NCI-H1105 treated with DMSO at 0.1 percent for 48 hours (cell line): ENCODE results near the gene ITCH.
"Not testable (repeated sequence)": the region's sequence is repeated elsewhere in the genome, so short reads cannot be mapped to it uniquely, and the experiment has no call there.

Source experiments
- DNase-seq: peaks from one replicate; lab custom pipeline; 2025; lab: John Stamatoyannopoulos, UW

ITCH gene

DNA sequence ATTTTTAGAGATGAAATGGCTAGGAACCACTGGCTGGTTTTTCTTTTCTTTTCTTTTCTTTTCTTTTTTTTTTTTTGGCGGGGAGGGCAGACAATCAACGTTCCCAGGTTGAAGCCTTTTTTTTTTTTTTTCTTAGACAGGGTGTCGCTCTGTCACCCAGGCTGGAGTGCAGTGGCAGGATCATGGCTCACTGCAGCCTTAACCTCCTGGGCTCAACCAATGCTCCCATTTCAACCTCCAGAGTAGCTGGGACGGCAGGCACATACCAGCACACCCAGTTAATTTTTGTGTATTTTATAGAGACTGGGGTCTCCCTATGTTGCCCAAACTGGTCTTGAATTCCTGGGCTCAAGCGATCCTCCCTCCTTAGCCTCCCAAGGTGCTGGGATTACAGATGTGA is 18.8 kb upstream of the ITCH start:
- DNase-seq, result no peak

DNA sequence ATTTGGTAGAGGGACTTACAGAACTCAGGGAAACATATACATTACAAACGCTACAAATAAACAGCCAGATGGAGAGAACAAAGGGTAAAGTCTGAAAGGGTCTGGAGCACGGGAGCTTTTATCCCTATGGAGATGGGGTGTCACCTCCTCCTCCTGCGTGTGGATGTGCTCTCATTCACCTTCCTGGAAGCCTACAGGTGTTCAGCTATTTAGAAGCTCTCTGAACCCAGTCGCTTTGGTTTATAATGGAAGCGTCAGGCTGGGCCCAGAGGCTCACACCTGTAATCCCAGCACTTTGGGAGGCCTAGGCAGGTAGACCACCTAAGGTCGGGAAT is 17.7 kb upstream of the ITCH start:
- no peak for DNase-seq

DNA sequence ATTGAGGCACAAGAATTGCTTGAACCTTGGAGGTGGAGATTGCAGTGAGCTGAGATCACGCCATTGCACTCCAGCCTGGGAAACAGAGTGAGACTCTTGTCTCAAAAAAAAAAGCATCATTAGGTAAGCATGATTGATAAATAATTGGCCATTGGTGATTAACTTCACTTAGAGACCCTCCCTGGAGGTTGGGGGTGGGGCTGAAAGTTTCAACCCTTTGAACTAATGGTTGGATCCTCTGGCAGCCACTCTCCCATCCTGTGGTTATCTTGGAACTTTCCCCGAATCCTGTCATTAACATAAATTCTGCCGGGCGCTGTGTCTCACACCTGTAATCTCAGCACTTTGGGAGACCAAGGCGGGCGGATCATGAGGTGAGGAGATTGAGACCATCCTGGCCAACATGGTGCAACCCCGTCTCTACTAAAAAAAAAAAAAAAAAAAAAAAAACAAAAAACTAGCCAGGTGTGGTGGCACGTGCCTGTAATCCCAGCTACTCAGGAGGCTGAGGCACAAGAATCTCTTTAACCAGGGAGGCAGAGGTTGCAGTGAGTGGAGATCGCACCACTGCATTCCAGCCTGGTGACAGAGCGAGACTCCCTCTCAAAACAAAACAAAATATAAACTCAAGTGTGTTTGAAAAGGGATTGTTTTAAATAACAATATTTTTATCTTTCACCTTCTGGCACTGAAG is 17.1 kb upstream of the ITCH start:
- not testable (repeated sequence) for DNase-seq

DNA sequence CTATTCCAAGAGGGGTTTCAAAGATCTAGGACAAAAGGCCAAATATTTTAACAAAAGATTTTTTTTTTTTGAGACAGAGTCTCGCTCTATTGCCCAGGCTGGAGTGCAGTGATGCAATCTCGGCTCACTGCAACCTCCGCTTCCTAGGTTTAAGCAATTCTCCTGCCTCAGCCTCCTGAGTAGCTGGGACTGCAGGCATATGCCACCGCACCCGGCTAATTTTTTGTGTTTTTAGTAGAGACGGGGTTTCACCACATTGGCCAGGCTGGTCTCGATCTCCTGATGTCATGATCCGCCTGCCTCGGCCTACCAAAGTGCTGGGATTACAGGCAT is 16.6 kb upstream of the ITCH start:
- DNase-seq, result not testable (repeated sequence)

DNA sequence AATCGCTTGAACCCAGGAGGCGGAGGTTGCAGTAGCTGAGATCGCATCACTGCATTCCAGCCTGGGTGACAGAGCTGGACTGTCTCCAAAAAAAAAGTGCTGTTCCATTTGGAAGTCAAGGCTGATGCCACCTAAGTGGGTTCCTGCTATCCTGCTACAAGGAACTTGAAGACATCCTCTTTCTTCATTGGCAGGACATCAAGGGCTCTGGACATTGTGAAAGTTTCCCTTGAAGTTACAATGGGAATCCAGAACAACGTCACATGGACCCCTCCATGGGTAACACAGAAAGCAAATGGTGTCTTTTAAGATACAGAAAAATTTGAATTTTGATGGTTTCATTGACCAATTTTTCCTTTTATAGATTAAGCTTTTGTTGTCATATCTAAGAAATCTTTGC is 15.5 kb upstream of the ITCH start:
- DNase-seq, result no peak

DNA sequence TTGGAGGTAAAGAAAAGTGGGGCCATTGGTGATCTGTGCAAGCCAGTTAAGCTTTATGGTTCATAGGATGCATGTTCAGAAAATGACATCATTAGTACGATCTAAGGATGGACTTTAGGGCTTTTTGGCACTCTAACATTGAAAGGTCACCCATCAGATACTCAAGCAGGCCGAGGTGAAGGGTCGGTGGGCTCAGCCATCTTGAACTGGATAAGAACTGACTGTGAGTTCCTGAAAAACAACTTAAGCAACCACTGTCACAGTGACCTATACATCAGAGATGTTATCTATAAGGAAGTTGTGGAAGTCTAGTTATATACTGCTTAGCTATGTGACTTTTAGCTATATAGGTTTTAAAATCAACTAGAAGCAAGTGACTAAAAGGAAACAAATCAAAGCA is 13.0 kb upstream of the ITCH start:
- no peak for DNase-seq

DNA sequence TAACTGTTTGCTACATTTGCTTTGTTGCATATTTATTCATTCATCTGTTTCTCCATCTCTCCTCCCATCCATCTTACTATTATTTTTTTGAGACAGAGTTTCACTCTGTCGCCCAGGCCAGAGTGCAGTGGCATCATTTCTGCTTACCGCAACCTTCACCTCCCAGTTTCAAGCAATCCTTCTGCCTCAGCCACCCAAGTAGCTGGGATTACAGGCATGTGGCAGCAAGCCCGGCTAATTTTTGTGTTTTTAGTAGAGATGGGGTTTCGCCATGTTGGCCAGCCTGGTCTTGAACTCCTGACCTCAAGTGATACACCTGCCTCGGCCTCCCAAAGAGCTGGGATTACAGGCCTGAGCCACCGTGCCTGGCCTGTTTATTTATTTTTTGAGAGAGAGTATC is 9.6 kb upstream of the ITCH start:
- not testable (repeated sequence) for DNase-seq

DNA sequence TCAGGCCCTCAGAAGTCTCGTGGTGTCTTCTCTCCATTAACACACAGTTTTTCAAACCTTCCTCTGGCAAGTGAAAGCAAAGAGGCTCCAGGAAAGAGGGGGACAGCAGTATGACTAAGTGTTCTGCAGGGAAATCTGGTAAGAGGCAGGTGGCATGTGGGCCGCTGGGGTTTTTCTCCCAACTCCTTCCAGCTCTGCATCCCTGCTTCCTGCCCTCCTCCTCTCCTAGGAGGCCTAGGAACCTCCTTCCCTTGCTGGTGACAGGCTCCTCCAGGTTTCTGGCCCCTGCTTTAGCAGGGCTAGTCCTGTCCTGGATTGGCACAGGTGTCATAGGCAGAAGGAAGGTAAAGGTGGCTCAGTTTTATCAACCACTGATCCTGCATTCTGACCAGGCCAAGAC is 7.6 kb upstream of the ITCH start:
- DNase-seq, result no peak

DNA sequence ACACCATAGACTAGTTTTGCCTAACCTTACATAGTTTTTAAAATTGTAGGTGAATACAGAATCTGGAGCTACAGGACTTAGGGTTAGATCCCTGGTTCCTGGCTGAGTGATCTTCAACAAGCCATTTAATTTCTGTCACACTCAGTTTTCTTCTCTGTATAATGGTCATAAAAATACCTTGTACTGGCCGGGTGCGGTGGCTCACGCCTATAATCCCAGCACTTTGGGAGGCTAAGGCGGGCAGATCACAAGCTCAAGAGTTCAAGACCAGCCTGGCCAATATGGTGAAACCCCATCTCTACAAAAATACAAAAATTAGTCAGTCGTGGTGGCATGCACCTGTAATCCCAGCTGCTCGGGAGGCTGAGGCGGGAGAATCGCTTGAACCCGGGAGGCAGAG is 3.3 kb upstream of the ITCH start:
- DNase-seq, result not testable (repeated sequence)

DNA sequence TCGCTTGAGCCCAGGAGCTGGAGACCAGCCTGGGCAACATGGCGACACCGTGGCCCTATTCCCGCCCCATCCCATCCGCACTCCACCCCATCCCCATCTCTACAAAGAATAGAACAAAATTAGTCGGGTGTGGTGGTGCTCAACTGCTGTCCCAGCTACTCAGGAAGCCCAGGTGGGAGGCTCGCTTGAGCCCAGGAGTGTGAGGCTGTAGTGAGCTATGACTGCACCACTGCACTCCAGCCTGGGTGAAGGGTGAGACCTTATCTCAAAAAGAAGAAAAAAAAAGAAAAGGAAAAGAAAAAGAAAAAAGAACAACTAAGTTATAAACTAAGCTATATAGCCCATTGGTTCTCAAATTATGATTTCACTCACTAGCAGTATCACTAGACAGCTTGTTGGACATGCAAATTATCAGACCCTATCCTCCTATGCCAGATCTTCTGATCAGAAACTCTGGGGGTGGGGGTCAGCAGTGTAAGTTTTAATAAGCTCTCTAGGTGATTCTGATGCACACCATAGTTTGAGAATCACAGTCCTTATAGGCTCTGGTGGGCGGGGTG is 491 bp upstream of the ITCH start:
- no peak for DNase-seq

DNA sequence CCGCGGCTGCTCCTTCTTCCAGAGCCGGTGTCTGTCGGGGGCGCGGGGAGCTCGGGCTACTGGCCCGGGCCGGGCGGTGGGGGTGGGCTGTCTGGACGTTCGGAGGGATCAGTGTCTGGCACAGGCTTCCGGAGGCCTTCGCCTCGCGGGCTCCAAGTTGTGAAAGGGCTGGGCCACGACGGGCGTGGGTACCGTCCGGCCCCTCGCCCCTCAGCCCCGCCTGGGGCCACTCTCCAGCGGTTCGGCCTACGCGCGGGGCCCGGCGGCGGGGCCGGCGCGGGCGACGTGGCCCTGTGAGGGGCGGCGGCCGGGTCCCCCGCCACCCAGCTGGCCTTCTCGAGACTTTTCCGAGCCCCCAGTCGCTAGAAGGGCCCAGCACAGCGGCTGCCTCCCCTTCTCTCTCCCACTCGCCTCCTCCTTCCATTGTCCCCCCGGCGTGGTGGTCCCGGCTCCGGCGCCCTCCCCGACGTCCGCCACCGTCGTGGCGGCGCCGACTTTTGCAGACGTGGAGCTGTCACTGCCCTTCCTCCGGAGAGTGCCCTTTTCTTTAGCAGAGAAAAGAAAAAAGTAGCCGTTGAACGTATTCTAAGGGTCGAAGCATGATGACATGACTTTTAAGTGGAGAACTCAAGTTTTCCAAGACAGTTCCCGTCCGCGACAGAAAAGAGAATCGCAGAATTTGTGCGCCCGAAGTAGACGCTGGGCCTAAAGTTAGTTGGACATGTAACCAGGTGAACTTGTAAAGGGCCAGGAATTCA is 571 bp downstream of the ITCH start:
- DNase-seq, result no peak

DNA sequence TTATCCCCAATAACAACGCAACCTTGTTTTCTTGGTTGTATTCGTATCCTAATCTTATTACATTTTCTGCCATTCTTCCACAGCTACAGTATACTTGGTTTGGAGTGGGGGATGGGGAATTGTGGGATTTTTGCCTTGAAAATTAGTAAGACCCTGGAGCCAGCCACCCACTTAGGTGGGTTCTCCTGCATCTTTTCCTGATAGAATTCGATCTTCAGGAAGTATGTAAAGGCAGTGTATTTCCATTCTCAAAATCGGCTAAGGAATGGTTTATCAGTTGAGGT is 1.1 kb downstream of the ITCH start:
- DNase-seq, result no peak

DNA sequence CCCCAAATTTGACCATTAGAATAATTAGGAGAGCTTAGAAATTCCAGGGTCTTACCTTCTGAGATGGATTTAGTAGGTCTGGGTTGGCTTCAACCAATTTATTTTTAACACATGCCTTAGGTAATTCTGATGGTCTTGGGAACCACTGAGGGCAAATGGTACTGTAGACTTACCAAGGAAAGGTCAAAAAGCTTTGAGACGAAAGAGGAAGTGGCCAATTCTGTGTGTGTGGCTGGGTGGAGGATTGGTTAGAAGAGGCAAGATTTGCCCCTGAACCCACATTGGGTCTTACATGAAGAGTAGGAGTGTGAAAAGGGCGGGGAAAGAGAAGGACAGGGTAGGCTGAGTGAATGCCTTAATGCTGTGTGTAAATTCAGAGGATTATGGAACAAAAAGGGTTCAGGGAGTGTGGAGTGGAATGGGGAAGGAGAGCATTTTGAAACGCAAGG is 2.7 kb downstream of the ITCH start:
- DNase-seq, result no peak

DNA sequence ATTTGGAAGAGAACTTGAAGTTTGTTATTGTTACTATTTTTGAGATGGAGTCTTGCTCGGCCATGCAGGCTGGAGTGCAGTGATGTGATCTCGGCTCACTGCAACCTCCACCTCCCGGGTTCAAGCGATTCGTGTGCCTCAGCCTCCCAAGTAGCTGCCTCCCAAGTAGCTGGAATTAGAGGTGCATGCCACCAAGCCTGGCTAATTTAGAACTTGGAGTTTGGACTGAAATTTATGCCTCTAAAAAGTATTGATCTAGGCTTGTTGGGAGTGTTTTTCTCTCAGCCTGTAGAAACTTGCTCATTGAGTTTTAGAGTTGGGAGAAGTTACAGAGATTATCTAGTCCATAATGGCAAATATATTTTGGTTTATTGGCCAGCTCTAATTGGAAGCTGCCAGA is 4.1 kb downstream of the ITCH start:
- no peak for DNase-seq

DNA sequence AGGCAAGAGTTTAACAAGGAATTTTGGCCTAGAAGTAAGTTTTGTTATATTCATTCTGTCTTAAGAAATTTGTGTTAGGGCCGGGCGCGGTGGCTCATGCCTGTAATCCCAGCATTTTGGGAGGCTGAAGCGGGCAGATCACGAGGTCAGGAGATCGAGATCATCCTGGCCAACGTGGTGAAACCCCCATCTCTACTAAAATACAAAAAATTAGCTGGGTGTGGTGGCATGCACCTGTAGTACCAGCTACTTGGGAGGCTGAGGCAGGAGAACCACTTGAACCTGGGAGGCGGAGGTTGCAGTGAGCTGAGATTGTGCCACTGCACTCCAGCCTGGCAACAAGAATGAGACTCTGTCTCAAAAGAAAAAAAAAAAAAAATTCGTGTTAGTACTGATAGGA is 4.8 kb downstream of the ITCH start:
- DNase-seq, result not testable (repeated sequence)

DNA sequence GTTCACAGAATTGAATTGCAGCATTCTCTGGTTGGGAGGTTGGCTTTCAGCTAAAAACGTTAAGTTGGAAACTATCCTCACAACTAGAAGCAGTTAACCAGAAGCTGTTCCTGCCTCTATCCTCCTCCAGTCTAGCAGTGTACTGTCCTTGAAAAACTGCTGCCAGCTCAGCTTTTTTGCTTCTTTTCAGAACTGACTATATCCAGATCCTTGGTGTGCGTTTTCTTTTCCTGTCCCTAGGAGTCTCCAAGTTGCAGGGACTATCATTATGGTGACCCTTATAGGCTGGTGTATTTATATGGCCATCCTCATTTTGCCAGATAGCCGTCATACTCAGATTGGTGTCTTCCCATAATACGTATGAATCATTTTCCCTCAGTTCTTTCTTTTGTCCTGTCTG is 5.5 kb downstream of the ITCH start:
- DNase-seq, result no peak

DNA sequence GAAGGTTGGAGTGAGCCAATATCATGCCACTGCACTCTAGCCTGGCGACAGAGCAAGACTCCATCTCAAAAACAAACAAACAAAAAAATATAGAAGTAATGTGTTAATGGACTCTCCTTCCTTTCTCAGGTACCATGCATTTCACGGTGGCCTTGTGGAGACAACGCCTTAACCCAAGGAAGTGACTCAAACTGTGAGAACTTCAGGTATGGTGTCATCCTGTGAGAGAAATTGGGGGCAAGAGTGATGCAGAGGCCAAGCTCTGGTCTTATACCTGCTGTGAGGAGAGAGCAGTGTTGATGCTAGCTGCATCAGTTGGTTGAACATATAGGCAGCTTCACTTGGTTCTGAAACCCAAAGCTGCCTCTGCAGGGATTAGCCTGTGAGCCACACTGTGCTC is 6.2 kb downstream of the ITCH start:
- no peak for DNase-seq

DNA sequence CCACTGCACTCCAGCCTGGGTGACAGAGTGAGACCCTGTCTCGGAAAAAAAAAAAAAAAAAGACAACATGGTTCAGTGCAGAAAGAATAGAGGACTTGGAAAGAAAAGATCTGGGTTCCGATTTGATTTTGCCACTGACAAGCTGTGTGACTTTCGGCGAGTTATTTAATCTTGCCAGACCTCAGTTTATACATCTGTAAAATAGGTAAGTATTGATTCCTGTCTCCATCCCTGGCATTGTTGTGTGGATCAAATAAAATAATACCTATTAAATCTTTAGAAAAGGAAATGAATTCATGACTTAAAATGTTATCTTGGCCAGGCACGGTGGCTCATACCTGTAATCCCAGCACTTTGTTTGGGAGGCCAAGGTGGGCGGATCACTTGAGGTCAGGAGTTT is 7.0 kb downstream of the ITCH start:
- no peak for DNase-seq

DNA sequence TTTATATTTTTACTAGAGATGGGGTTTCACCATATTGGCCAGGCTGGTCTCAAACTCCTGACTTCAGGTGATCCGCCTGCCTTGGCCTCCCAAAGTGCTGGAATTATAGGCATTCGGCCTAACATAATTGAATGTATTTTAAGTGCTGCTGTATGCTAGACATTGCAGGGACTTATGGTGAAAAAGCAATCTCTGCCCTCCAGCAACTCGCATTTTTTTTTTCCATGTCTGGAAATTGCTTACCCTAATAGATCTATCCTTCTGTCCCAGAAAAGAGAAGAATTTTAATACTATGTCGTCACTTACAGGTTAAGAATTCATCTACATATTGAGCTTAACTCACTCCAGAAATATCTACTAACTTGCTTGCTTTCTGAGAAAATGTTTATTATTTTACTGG is 10.4 kb downstream of the ITCH start:
- DNase-seq, result no peak

DNA sequence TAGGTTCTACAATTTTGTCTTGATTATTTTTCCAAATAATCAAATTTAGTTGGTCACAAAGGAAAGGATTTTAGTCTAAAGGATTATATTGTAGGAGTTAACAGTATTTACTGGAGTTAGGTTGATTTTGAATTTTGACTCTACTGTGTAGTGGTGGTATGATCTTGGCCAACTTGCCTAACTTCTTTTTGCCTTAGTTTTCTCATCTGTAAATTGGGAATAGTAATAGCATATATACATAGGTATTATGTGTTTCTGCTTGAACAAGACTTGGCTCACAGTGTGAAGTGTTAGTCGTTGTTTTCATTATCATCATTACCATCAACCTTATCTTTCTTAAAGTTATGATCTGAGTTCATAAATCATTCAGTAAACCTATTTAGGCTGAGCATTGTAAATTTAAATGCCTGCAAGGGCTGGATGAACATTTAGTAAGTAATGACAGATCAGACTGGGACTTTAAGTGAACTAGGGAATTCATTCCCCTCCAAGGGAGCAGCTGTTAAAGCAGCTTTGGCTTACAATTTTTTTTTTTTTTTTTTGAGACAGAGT is 11.2 kb downstream of the ITCH start:
- no peak for DNase-seq

DNA sequence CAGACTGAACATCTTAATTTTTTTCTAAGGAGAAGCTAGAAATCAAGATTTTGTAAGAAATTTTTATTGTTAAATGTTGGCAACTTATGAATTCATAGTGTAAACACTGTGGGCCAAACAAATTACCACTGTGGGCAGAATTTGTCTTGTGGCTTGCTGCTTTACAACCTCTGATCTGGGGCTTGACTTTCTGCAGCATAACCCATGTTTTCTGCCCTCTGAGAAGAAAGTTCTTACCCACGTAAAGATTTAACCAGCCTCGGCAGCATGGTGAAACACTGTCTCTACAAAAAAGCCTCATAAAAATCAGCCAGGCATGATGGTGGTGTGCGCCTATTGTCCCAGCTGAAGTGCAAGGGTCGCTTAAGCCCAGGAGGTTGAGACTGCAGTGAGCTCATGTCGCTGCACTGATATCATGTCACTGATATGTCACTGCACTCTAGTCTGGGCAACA is 12.9 kb downstream of the ITCH start:
- DNase-seq, result peak; percentile 53

DNA sequence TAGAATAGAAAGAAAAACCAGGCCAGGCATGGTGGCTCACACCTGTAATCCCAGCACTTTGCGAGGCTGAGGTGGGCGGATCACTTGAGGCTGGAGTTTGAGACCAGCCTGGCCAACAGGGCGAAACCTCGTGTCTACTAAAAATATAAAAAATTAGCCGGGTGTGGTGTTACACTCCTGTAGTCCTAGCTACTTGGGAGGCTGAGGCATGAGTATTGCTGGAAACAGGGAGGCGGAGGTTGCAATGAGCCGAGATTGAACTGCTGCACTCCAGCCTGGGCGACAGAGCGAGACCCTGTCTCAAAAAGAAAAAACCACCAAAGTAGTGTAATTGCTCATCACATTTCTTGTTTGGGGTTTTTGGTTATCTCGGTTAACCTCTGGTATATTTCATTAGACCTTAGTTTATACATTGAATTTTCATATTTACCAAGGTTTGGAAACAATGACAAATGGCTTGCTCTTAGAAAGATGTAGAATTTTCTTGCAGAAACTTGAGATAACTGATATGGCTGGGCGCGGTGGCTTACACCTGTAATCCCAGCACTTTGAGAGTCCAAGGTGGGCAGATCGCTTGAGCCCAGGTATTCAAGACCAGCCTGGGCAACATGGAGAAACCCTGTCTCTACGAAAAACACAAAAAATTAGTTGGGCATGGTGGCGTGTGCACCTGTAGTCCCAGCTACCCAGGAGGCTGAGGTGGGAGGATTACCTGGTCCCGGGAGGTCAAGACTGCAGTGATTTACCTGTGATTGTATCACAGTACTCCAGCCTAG is 14.2 kb downstream of the ITCH start:
- DNase-seq, result no peak

DNA sequence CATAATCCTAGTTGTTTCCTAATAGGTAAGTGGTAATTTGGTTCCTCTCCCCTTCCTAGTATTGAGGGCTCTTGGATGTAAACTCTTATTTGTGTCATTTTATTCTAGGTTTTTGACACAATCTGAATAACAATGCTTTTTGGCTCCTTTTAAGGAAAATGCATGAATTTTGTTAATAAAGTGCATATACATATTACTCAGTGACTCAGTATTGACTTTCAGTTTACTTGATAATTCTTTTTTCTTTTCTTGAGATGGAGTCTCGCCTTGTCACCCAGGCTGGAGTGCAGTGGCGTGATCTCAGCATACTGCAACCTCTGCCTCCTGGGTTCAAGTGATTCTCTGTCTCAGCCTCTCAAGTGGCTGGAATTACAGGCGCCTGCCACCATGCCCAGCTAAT is 19.1 kb downstream of the ITCH start:
- no peak for DNase-seq
